Naive B cell (primary cell): Measurements from ENCODE around the gene DOCK9. TPM values are rescaled to one million over a fixed set of nuclear protein-coding genes. Genes with fewer than 3 reads are reported as not detected.
A peak's percentile ranks its signal among the peaks of the same experiment; 100 is the strongest.
"Not testable (repeated sequence)": the region's sequence is repeated elsewhere in the genome, so short reads cannot be mapped to it uniquely, and the experiment has no call there.

Experiments
- ATAC-seq, 2 donors: fragments of 150-1000 bp; cut with Tn5 transposase; 2 replicates each; pipeline ENCODE4 v1.10.0; 2021; ENCODE audit warnings: low read depth in 2 of 2, mild to moderate bottlenecking in 2 of 2, moderate library complexity in 2 of 2
- DNase-seq: peaks from one replicate; pipeline ENCODE4 v3.0.0; 2022
- H3K27ac Mint-ChIP-seq, 6 donors: one replicate each; pipeline ENCODE4 v1.8.0; 2020 to 2022; ENCODE audit warnings: mild to moderate bottlenecking in 6 of 6, mixed read lengths in 6 of 6, moderate library complexity in 5 of 6, inconsistent platforms in 2 of 6
- H3K27me3 Mint-ChIP-seq, 3 donors: one replicate each; pipeline ENCODE4 v1.8.0; 2021 to 2022; ENCODE audit warnings: mixed read lengths in 3 of 3, mild to moderate bottlenecking in 1 of 3
- H3K36me3 Mint-ChIP-seq, 2 donors: one replicate each; pipeline ENCODE4 v1.8.0; 2020 to 2022; ENCODE audit warnings: mixed read lengths in 2 of 2, inconsistent platforms in 1 of 2, mild to moderate bottlenecking in 1 of 2
- H3K4me1 Mint-ChIP-seq, 3 donors: one replicate each; pipeline ENCODE4 v1.8.0; 2020 to 2022; ENCODE audit warnings: mixed read lengths in 3 of 3, inconsistent platforms in 1 of 3, mild to moderate bottlenecking in 1 of 3, moderate library complexity in 1 of 3
- H3K4me3 Mint-ChIP-seq, 8 donors: one replicate each; pipeline ENCODE4 v1.8.0; 2020 to 2022; ENCODE audit warnings: mild to moderate bottlenecking in 8 of 8, mixed read lengths in 8 of 8, moderate library complexity in 8 of 8, inconsistent platforms in 2 of 8
- H3K9me3 Mint-ChIP-seq, 7 donors: one replicate each; pipeline ENCODE4 v1.8.0; 2020 to 2022; ENCODE audit warnings: mixed read lengths in 7 of 7, mild to moderate bottlenecking in 5 of 7, inconsistent platforms in 2 of 7, moderate library complexity in 1 of 7
- polyA plus RNA-seq, 6 donors: library from polyadenylated mRNA; unstranded; fragments of 300-500 nt; fragmentation: Illumina TruSeq; gene quantifications; one replicate each; pipeline ENCODE4 v1.2.3, GENCODE V29; 2021; ENCODE audit warnings: low read depth in 6 of 6

The DOCK9 gene
- polyA plus RNA-seq, 6 donors from 2014 or later: 0.98 to 5.2 (median 2.3) TPM; not detected in 1

GRCh38 chr13:98754468-98754867 is 223.4 kb downstream of the DOCK9 start:
- not testable (repeated sequence) for DNase-seq
- peaks cover 54 to 73% (median 62%) of the 10 kb centered on the region in 3 donors for H3K27me3 Mint-ChIP-seq

GRCh38 chr13:98752467-98753290 is 225.2 kb downstream of the DOCK9 start, which contains the start of gene SLC15A1:
Gene SLC15A1 (minus strand): TSS chr13:98752672. CDS start chr13:98752598, 74 bp downstream.
- peaks cover 5 to 29% (median 18%) of the 10 kb centered on the region in 7 donors for H3K9me3 Mint-ChIP-seq
- no peak for DNase-seq
- peaks cover 0 to 7% of the 10 kb centered on the region in 2 donors for H3K36me3 Mint-ChIP-seq
- ATAC-seq: no peak
- H3K4me3 Mint-ChIP-seq: peak within 1 kb of the TSS in 4 of 8 donors; percentile 1 to 42 (median 32)
- peaks cover 58 to 88% (median 62%) of the 10 kb centered on the region in 3 donors for H3K27me3 Mint-ChIP-seq
- H3K27ac Mint-ChIP-seq: no peak within 1 kb of the TSS
- peaks cover 0 to 4% (median 0%) of the 10 kb centered on the region in 3 donors for H3K4me1 Mint-ChIP-seq

More at GRCh38 chr13:98754468-98754867, 223.4 kb downstream of the DOCK9 start:
- not testable (repeated sequence) for ATAC-seq, H3K4me1 Mint-ChIP-seq, H3K4me3 Mint-ChIP-seq, H3K36me3 Mint-ChIP-seq, H3K27ac Mint-ChIP-seq
- H3K9me3 Mint-ChIP-seq: peaks cover 5 to 31% (median 20%) of the 10 kb centered on the region in 7 donors

GRCh38 chr13:98751861-98752466 is 225.9 kb downstream of the DOCK9 start:
- Mint-ChIP-seq H3K4me3 (peak overlapping the region in 1 of 8 donors; percentile 25), H3K36me3 (peaks cover 0 to 7% of the 10 kb centered on the region in 2 donors), H3K27ac (no peak overlapping the region), H3K4me1 (peaks cover 0 to 4% (median 0%) of the 10 kb centered on the region in 3 donors), H3K27me3 (peaks cover 56 to 83% (median 60%) of the 10 kb centered on the region in 3 donors), H3K9me3 (peaks cover 5 to 30% (median 18%) of the 10 kb centered on the region in 7 donors)
- DNase-seq (no peak), ATAC-seq (no peak)

- no peak overlapping the region for H3K27ac Mint-ChIP-seq
- H3K27me3 Mint-ChIP-seq: peaks cover 51 to 78% (median 55%) of the 10 kb centered on the region in 3 donors
- DNase-seq (no peak), ATAC-seq (no peak)
- H3K36me3 Mint-ChIP-seq: peaks cover 0 to 7% of the 10 kb centered on the region in 2 donors
- H3K4me1 Mint-ChIP-seq: peaks cover 0 to 4% (median 0%) of the 10 kb centered on the region in 3 donors
- peaks cover 5 to 30% (median 18%) of the 10 kb centered on the region in 7 donors for H3K9me3 Mint-ChIP-seq
- H3K4me3 Mint-ChIP-seq: no peak overlapping the region
Observed at GRCh38 chr13:98751367-98751782, 226.5 kb downstream of the DOCK9 start.

- Mint-ChIP-seq H3K36me3 (peaks cover 0 to 7% of the 10 kb centered on the region in 2 donors), H3K27ac (no peak overlapping the region), H3K27me3 (peaks cover 38 to 76% (median 45%) of the 10 kb centered on the region in 3 donors), H3K9me3 (peaks cover 5 to 24% (median 15%) of the 10 kb centered on the region in 7 donors), H3K4me1 (peaks cover 0 to 4% (median 0%) of the 10 kb centered on the region in 3 donors), H3K4me3 (no peak overlapping the region)
- DNase-seq: no peak
- no peak for ATAC-seq
Observed at GRCh38 chr13:98749501-98749900, 228.4 kb downstream of the DOCK9 start.

- H3K27ac Mint-ChIP-seq: no peak overlapping the region
- DNase-seq (no peak), ATAC-seq (no peak)
- no peaks in the 10 kb centered on the region for H3K4me1 Mint-ChIP-seq
- H3K4me3 Mint-ChIP-seq: no peak overlapping the region
- peaks cover 0 to 8% (median 3%) of the 10 kb centered on the region in 7 donors for H3K9me3 Mint-ChIP-seq
- H3K27me3 Mint-ChIP-seq: peaks cover 22 to 55% (median 32%) of the 10 kb centered on the region in 3 donors
- H3K36me3 Mint-ChIP-seq: no peaks in the 10 kb centered on the region
Observed at GRCh38 chr13:98746968-98747367, 230.9 kb downstream of the DOCK9 start.

Other genes with a start within 250 kb of the DOCK9 start
- not detected for gene SLC15A1, start 225.4 kb downstream of the DOCK9 start, polyA plus RNA-seq
- gene UBAC2, start 222.8 kb upstream of the DOCK9 start, polyA plus RNA-seq: 100 to 1,000 TPM; 107 to 132 (median 115) TPM